GM18907 (cell line): Measurements from ENCODE around the gene PGAM4.
"Not testable (repeated sequence)": the region's sequence is repeated elsewhere in the genome, so short reads cannot be mapped to it uniquely, and the experiment has no call there.

Experiments
- ATAC-seq: cut with Tn5 transposase; IDR thresholded peaks from one replicate; pipeline ENCODE4 v1.9.1; 2021; ENCODE audit warnings: mild to moderate bottlenecking, moderate library complexity; ENCODE audit not compliant: unreplicated experiment

PGAM4 gene

DNA sequence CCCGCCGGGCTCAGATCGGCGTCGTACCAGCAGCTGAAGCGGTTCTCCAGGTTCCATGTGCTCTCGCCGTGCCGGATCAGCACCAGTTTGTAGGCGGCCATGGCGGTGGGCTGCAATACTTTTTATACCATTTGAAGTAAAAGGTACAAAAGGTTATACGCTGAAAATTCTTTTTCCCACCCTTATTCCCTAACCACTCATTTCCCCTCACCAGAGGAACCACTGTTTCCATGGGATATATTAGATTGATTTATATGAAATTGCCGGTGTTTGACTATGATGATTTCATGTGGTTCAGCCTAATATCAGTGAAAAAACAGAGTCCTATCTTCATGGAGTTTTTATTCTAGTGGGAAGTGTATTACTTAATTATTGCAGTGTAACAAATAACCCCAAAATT lies at the start of gene PGAM4:
PGAM4 (minus strand) TSS at position 101 of the 400 bp plus-strand sequence; CDS start at position 101, 0 bp downstream.
- no peak for ATAC-seq

- no peak for ATAC-seq
Measured at GRCh38 chrX:78011846-78012245, 42.4 kb upstream of the PGAM4 start.

DNA sequence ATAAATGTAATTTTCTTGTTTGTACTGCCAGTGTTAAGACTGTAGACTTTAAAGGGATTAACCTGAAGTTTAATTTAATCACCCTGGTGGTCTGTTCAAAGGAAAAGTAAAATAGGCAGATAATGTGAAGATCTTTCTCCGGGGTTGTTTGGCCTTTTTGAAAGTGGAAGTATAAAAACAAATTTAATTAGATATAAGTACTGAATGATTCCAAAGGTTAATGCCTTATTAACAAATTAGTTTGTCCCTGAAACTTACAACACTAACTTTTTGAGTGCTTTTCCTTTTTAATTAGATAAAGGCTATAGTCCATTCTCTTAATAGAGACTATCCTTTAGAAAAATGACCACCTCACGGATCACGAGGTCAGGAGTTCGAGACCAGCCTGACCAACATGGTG lies 10.4 kb upstream of the PGAM4 start:
- ATAC-seq = no peak

- no peak for ATAC-seq
Measured at GRCh38 chrX:77977518-77977917, 8.1 kb upstream of the PGAM4 start.

GRCh38 chrX:77977095-77977494 lies 7.7 kb upstream of the PGAM4 start:
- ATAC-seq = no peak

DNA sequence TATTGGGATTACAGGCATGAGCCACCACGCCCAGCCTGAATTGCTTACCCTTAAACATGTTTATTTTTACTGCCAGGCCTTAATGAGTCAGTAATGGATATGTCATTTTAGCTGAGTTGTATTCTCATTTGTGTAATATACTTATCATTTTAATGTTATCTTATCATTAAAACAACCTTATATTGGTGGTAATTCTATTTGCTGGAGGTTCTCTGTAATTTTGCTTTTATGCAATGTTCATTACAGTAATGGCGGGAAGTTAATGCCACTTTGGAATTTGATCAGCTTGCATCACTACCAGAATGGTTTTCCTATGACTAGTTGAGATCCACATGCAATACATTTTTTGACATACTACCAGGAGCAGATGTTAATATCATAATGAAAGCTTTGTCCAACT lies 6.3 kb upstream of the PGAM4 start:
- ATAC-seq = no peak

DNA sequence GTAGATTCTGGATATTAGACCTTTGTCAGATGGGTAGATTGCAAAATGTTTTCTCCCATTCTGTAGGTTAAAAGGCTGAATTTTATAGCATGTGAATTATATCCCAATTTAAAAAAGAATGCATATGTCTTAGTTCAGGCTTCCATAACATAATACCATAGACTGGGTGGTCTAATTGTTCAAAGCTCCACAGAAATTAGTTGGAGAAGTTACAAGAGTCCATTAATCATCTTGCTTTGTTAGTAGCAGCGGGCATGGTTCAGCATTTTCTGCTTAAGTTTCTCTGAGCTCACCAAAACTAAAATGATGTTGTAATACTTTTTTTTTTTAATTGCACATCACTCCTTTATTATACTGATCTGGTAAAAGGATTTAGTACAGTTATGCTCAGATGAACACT lies 1.8 kb downstream of the PGAM4 start:
- ATAC-seq = no peak

- ATAC-seq = no peak
Measured at GRCh38 chrX:77966361-77966760, 3.1 kb downstream of the PGAM4 start.

DNA sequence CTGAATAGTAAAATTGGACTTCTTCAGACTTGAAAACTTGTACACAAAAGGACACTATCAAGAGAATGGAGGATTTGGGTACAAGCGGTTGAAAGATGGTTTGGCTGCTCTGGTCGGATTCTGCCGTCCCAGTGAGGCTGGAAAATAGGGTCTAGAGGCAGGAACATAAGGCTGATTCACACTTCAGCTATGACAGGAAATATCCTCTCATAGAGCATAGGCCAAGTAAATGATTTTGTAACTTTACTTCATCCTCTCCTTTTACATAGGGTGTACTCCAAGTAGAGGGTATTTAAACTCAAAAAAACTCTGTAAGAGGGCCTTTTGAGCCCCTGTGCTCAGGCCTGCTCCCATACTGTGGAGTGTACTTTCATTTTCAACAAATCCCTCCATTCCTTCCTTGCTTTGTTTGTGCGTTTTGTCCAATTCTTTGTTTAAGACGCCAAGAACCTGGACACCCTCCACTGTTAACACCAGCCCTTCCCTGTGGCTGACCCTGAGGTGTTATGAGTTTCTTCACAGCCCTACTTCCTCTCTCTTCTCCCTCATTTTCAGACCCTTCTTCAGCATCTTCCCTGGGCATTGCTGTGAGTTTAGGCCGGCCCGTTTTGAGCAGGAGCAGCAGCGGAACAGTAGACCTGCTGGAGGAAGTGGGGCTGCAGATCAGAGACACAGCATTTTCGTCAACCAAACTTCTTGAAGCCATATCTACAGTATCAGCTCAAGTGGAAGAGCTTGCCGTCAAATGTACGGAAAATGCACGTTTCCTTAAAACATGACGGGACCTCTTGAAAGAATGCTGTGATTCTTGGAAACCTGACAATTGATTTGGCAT lies 7.2 kb downstream of the PGAM4 start:
- ATAC-seq = no peak

- ATAC-seq = no peak
Measured at GRCh38 chrX:77961063-77961462, 8.4 kb downstream of the PGAM4 start.

DNA sequence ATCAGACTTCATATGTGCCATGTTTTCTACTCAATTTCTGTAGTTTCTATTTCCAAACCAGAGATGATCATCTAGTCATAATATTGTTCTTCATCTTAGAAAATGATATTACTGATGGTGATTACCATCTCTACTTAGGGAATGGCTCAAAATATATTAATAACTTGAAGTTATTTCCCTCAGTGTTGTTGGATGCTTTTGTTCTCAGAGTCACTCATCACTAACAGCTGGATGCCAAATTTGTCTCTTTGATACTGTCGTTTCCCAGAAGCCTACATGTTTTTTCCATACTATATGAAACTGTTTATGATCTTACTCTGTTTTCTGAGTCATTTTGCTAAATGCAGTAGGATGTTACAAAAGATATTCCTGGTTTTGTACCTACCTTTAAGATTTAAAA lies 8.9 kb downstream of the PGAM4 start:
- no peak for ATAC-seq

- no peak for ATAC-seq
Measured at GRCh38 chrX:77953708-77954107, 15.7 kb downstream of the PGAM4 start.

DNA sequence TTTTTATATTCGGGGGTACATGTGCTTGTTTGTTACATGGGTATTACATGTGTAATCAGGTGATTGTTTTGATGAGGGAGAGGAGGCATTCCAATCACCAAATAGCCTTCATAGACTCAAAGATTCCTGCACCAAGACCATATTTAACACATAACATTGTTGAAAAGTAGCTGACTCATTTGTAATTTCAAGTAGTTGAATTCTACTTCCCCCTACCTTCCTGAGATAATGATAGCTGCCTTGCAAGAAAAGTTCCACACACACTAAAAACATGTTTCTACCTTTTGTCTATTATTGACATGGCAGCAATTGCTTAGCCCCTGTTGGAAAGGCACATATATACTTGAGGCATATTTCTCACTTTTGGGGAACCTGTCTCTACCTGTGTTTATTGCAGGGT lies 16.1 kb downstream of the PGAM4 start:
- no peak for ATAC-seq

GRCh38 chrX:77952173-77952572 lies 17.3 kb downstream of the PGAM4 start:
- no peak for ATAC-seq

- ATAC-seq = no peak
Measured at GRCh38 chrX:77949840-77950239, 19.6 kb downstream of the PGAM4 start.

DNA sequence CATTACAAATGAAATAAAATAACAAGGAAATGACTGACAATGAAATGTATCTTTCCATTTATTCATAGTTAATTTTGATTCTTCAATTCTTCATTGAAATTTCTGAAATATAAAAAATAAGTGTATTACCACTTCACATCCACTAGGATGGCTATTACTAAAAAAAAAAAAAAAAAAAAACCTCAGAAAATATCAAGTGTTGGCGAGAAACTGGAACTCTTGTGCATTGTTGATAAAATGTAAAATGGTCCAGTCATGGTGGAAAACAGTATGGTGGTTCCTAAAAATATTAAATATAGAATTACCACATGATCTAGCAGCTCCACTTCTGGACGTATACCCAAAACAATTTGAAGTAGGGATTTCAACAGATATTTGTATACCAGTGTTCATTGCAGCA lies 22.9 kb downstream of the PGAM4 start:
- ATAC-seq = no peak

GRCh38 chrX:77945910-77946545 lies 23.4 kb downstream of the PGAM4 start:
- ATAC-seq = no peak

GRCh38 chrX:77945031-77945430 lies 24.4 kb downstream of the PGAM4 start:
- not testable (repeated sequence) for ATAC-seq

DNA sequence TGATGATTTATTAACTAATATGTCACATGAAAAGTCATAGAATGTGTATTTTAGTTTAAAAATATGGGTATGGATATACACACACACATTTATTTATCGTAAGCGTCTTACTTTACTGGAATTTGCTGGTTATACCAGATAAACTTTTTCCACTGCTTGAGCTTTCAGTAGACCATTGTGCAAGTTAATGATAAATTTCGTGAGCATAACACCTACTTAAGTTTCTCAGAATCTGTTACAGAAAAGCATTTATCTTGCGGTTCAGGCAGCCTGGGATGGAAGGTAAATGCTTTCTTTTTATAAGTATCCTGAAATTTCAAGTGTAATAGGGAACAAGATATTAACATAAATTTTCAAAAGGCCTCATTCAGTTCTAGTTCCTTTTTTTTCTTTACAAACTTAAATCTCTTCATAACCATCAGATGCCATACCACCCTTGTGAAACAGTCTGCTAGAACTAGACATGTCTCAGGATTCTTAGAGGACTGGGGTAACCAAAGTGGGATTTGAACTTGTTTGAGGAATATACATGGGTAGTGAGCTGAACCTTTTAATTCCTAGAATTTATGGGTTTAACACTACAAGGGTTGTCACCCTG lies 31.3 kb downstream of the PGAM4 start:
- no peak for ATAC-seq

DNA sequence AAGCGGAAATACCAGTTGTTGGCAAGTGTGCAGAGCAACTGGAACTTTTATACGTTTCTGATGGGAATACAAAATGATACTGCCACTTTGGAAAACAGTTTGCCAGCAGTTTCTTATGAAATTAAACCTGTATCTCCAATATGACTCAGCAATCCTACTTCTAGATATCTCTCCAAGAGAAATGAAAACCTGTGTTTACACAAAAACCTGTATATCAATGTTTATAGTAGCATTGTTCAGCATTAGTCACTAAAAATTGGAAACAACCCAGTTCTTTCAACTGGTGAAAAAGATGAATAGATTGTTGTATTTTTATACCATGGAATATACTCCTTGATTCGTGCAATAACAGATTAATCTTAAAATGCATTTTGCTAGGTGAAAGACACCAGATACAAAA lies 32.1 kb downstream of the PGAM4 start:
- no peak for ATAC-seq

DNA sequence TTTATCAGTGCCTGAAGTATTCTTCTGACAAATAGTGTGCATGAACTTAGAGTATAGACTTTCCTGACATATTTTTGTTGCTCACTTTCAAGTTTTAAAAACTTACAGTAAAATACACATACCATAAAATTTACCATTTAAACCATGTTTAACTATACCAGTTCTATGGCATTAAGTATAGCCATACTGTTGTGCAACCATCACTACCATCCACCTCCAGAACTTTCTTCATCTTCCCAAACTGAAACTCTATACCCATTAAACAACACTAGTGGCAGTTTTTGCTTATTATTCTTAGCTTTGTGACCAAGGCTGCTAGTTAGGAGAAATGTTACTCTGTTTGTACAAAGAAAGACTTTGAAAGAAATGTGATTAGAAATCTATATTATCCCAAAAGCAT lies 33.1 kb downstream of the PGAM4 start:
- ATAC-seq = no peak

GRCh38 chrX:77935886-77936285 lies 33.6 kb downstream of the PGAM4 start:
- no peak for ATAC-seq
